ENCODE results near the gene HS1BP3. TPM values are rescaled to one million over a fixed set of nuclear protein-coding genes. Genes with fewer than 3 reads are reported as not detected.

HS1BP3 gene
- total RNA-seq, 1 donor from 2014 or later: 16.6 TPM

GRCh38 chr2:20573620-20574422 lies 77.1 kb downstream of the HS1BP3 start:
- Histone ChIP-seq H3K4me1 (peaks cover 98% of the 10 kb centered on the region), H3K36me3 (no peaks in the 10 kb centered on the region), H3K4me3 (no peak overlapping the region), H3K27ac (replicated peaks) (peak overlapping the region; percentile 89), H3K27me3 (ENCODE audit: low read depth) (no peaks in the 10 kb centered on the region), H3K9me3 (replicated peaks) (no peaks in the 10 kb centered on the region)
- DNase-seq: no peak
- intact Hi-C loops (cut with micrococcal nuclease): no loop called here
- no peak for TF ChIP-seq CTCF (IDR thresholded peaks at IDR 0.05; ENCODE audit: borderline replicate concordance)

- Histone ChIP-seq H3K27me3 (ENCODE audit: low read depth) (no peaks in the 10 kb centered on the region), H3K4me1 (peaks cover 98% of the 10 kb centered on the region), H3K4me3 (no peak overlapping the region), H3K27ac (replicated peaks) (peak overlapping the region; percentile 89), H3K36me3 (no peaks in the 10 kb centered on the region), H3K9me3 (replicated peaks) (no peaks in the 10 kb centered on the region)
- no peak for TF ChIP-seq CTCF (IDR thresholded peaks at IDR 0.05; ENCODE audit: borderline replicate concordance)
- intact Hi-C loops (cut with micrococcal nuclease): no loop called here
- DNase-seq: no peak
Measured at GRCh38 chr2:20572221-20572620, 78.7 kb downstream of the HS1BP3 start.

GRCh38 chr2:20571644-20572215 lies 79.2 kb downstream of the HS1BP3 start:
- H3K27me3 ChIP-seq (ENCODE audit: low read depth): no peaks in the 10 kb centered on the region
- no peaks in the 10 kb centered on the region for H3K36me3 ChIP-seq
- no peak overlapping the region for H3K4me3 ChIP-seq
- DNase-seq: no peak
- peaks cover 97% of the 10 kb centered on the region for H3K4me1 ChIP-seq
- peak overlapping the region; percentile 89 for H3K27ac ChIP-seq (replicated peaks)
- no peak for TF ChIP-seq CTCF (IDR thresholded peaks at IDR 0.05; ENCODE audit: borderline replicate concordance)
- intact Hi-C loops (cut with micrococcal nuclease): no loop called here
- no peaks in the 10 kb centered on the region for H3K9me3 ChIP-seq (replicated peaks)

GRCh38 chr2:20571231-20571630 lies 79.7 kb downstream of the HS1BP3 start:
- peak overlapping the region; percentile 89 for H3K27ac ChIP-seq (replicated peaks)
- intact Hi-C loops (cut with micrococcal nuclease): no loop called here
- peaks cover 93% of the 10 kb centered on the region for H3K4me1 ChIP-seq
- H3K36me3 ChIP-seq: no peaks in the 10 kb centered on the region
- no peak for TF ChIP-seq CTCF (IDR thresholded peaks at IDR 0.05; ENCODE audit: borderline replicate concordance)
- no peak for DNase-seq
- H3K27me3 ChIP-seq (ENCODE audit: low read depth): no peaks in the 10 kb centered on the region
- no peaks in the 10 kb centered on the region for H3K9me3 ChIP-seq (replicated peaks)
- no peak overlapping the region for H3K4me3 ChIP-seq

- H3K4me1 ChIP-seq: peaks cover 93% of the 10 kb centered on the region
- no peaks in the 10 kb centered on the region for H3K27me3 ChIP-seq (ENCODE audit: low read depth)
- TF ChIP-seq CTCF (IDR thresholded peaks at IDR 0.05; ENCODE audit: borderline replicate concordance): no peak
- no peak for DNase-seq
- H3K4me3 ChIP-seq: no peak overlapping the region
- H3K9me3 ChIP-seq (replicated peaks): no peaks in the 10 kb centered on the region
- H3K36me3 ChIP-seq: no peaks in the 10 kb centered on the region
- intact Hi-C loops (cut with micrococcal nuclease): no loop called here
- peak overlapping the region; percentile 89 for H3K27ac ChIP-seq (replicated peaks)
Measured at GRCh38 chr2:20570249-20570648, 80.6 kb downstream of the HS1BP3 start.
